Gastrocnemius medialis (tissue), 4 donors: ENCODE data around the gene BCKDK. TPM values are rescaled to one million over a fixed set of nuclear protein-coding genes. Genes with fewer than 3 reads are reported as not detected.
"Not testable (repeated sequence)": the region's sequence is repeated elsewhere in the genome, so short reads cannot be mapped to it uniquely, and the experiment has no call there.

Experiments used
- ATAC-seq, 2 donors: fragments of 150-250 bp; one replicate each; pipeline ENCODE4 v1.9.1; 2016
- DNase-seq, 2 donors: peaks; one replicate each; pipeline ENCODE4 v3.0.0-alpha.2; 2019
- H3K27ac ChIP-seq, 4 donors: fragments of 200-600 bp; sonication (generic); 1 replicate in 1 of 4; 2 replicates in 3 of 4; pipeline ENCODE4 v1.5.1; 2016 to 2018; ENCODE audit warnings: mild to moderate bottlenecking in 2 of 4, moderate library complexity in 1 of 4
- H3K27me3 ChIP-seq, 3 donors: fragments of 200-600 bp; sonication (generic) in 2 of 3; 1 replicate in 1 of 3; 2 replicates in 2 of 3; pipeline versions ENCODE4 v1.5.1 to v1.6.0; 2016 to 2019; ENCODE audit warnings: mild to moderate bottlenecking in 1 of 3, moderate library complexity in 1 of 3
- H3K36me3 ChIP-seq, 2 donors: fragments of 200-600 bp; sonication (generic) in 1 of 2; one replicate each; pipeline ENCODE4 v1.5.1; 2017 to 2018
- H3K4me1 ChIP-seq, 2 donors: fragments of 200-600 bp; sonication (generic) in 1 of 2; one replicate each; pipeline ENCODE4 v1.5.1; 2016 to 2017; ENCODE audit warnings: mild to moderate bottlenecking in 2 of 2
- H3K4me3 ChIP-seq, 4 donors: fragments of 200-600 bp; sonication (generic) in 3 of 4; 1 replicate in 1 of 4; 2 replicates in 3 of 4; pipeline ENCODE4 v1.5.1; 2016 to 2019; ENCODE audit warnings: mild to moderate bottlenecking in 2 of 4
- H3K9me3 ChIP-seq, 3 donors: fragments of 200-600 bp; sonication (generic) in 2 of 3; 1 replicate in 1 of 3; 2 replicates in 2 of 3; pipeline ENCODE4 v1.5.1; 2016 to 2019
- POLR2A ChIP-seq, 2 donors: fragments of 450-650 bp; IDR thresholded peaks; one replicate each; pipeline ENCODE4 v1.6.1; 2017; ENCODE audit warnings: antibody characterized with exemption in 2 of 2, mild to moderate bottlenecking in 2 of 2, moderate library complexity in 2 of 2
- in situ Hi-C, 4 donors: fragments of 200-750 bp; cut with MboI; loops; one replicate each; pipeline versions ENCODE4 v1.15.0 to v1.8.0; 2017; ENCODE audit warnings: low sequenced_read_pairs in 4 of 4
- intact Hi-C: fragments of 100-400 bp; cut with DNase I; formaldehyde crosslinking; loops from one replicate; pipeline ENCODE4 v1.15.1; 2023; ENCODE audit warnings: low total_unique reads
- total RNA-seq, 4 donors: library from RNA; depleted of rRNA; stranded (reverse); fragments of >200 nt; gene quantifications; one replicate each; pipeline versions ENCODE4 v1.1.0 to v1.2.3, GENCODE V29; 2016
- TF ChIP-seq, protein P1 (sequence below), 5 experiments: fragments of 450-650 bp in 3 of 5; fragments of 200-600 bp in 2 of 5; sonication (generic) in 2 of 5; IDR thresholded peaks in 4 of 5; conservative IDR thresholded peaks in 1 of 5; 1 replicate in 4 of 5; 2 replicates in 1 of 5; pipeline ENCODE4 v1.5.1; 2016 to 2019; ENCODE audit warnings: antibody characterized with exemption in 5 of 5, mild to moderate bottlenecking in 3 of 5, moderate library complexity in 3 of 5

BCKDK gene
- total RNA-seq, 4 donors from 2014 or later: 24.7 to 68.9 (median 50.9) TPM

DNA sequence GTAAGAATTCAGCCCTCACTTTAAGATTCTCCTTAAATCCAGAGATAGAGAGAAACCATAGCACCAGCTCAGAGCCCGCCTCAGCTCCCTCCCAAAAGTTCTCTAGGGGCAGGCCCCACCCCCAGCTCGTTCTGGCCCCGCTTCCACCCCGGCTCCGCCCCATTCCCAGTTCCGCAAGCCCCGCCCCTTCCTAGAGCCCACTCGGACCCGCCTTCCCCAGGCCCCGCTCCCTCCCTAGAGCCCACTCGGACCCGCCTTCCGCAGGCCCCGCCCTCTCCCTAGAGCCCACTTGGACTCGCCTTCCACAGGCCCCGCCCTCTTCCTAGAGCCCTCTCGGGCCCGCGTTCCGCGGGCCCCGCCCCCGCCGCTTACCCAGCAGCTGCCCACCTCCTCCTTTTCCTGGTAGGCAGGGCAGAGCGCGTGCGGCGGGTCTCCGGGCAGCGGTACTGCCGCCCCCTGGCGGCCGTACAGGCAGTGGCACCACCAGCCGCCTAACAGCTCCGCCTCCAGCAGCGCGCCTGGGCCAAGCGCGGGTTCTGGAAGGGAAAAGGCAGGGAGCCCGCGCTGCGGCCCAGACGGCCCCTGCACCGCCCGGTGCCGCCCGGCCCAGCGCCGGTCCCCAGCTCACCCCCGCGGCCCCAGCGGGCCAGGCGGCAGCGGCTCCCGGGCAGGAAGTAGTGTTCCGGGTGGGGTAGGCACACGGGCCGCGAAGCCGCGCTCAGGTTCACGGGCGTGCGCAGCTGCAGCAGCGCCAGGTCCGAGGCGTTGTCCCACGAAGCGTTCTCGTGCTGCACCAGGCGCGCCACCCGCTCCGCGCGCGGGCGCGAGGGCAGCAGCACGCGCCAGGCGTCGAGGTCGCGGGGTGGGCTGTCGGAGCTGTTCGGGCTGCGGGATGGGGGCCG, 34.2 kb downstream of the BCKDK start:
- Histone ChIP-seq H3K4me1 (peaks cover 19 to 22% of the 10 kb centered on the region in 2 donors), H3K4me3 (peak overlapping the region; percentile 42 to 75 (median 58)), H3K36me3 (no peaks in the 10 kb centered on the region), H3K9me3 (no peaks in the 10 kb centered on the region), H3K27ac (peak overlapping the region; percentile 79 to 88 (median 82)), H3K27me3 (no peaks in the 10 kb centered on the region)
- peak; percentile 97 to 99 for DNase-seq
- in situ Hi-C loops (no loop called here), intact Hi-C loops (loop anchor here (1.0 to 2.0 kb wide), 8 partner anchors 24 to 316 kb away; partner anchors contain the start of genes ARMC5, STX4, VKORC1 and ZNF646)
- ATAC-seq: peak; percentile 78 to 83
- TF ChIP-seq, protein P1, sequence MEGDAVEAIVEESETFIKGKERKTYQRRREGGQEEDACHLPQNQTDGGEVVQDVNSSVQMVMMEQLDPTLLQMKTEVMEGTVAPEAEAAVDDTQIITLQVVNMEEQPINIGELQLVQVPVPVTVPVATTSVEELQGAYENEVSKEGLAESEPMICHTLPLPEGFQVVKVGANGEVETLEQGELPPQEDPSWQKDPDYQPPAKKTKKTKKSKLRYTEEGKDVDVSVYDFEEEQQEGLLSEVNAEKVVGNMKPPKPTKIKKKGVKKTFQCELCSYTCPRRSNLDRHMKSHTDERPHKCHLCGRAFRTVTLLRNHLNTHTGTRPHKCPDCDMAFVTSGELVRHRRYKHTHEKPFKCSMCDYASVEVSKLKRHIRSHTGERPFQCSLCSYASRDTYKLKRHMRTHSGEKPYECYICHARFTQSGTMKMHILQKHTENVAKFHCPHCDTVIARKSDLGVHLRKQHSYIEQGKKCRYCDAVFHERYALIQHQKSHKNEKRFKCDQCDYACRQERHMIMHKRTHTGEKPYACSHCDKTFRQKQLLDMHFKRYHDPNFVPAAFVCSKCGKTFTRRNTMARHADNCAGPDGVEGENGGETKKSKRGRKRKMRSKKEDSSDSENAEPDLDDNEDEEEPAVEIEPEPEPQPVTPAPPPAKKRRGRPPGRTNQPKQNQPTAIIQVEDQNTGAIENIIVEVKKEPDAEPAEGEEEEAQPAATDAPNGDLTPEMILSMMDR (IDR thresholded peaks at IDR 0.05 in 4 of 5, conservative IDR thresholded peaks at IDR 0.05 in 1 of 5): peak; percentile 98 to 100 (median 99)
- peak; percentile 28 to 46 for TF ChIP-seq POLR2A (IDR thresholded peaks at IDR 0.05)

DNA sequence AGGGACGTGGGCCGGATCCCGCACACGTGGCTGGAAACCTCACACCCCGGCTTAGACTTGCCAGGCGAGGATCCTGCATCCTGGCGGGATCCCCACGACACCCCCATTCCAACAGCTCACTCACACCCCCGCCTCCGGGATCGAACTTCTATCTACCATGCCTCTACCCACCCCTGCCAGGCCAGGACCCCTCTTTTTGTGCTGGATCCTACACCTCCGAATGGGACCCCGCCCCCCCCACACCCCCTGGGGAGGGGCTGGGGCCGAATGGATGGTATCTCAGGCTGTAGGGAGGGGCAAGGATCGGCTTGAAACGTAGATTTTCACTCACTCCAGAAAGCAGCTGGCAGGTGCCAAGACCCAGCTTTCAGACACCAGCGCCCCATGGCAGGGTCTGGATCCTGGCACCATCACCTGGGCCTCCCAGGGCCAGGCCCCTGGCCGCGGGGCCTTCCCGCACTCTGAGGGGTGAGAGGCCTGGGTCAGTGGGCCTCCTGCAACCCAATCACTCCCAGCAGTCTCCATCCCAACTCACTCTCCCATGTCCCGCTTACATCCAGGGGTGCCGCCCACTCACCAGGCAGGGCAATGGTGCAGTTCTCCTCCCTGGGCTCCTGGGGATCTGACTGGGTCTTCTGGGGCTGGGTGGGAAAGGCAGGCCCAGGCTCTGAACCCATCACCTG, 35.0 kb downstream of the BCKDK start:
- peak overlapping the region; percentile 42 to 75 (median 58) for H3K4me3 ChIP-seq
- intact Hi-C loops: loop anchor here (2.0 kb wide), 2 partner anchors 38 to 316 kb away; partner anchors contain the start of gene ARMC5
- peaks cover 18 to 19% of the 10 kb centered on the region in 2 donors for H3K4me1 ChIP-seq
- no peak for ATAC-seq
- H3K9me3 ChIP-seq: no peaks in the 10 kb centered on the region
- peak in 1 of 2 donors; percentile 32 for DNase-seq
- H3K27ac ChIP-seq: peak overlapping the region; percentile 63 to 88 (median 82)
- in situ Hi-C loops: no loop called here
- no peaks in the 10 kb centered on the region for H3K27me3 ChIP-seq
- TF ChIP-seq POLR2A (IDR thresholded peaks at IDR 0.05): no peak
- TF ChIP-seq, protein P1 (IDR thresholded peaks at IDR 0.05 in 4 of 5, conservative IDR thresholded peaks at IDR 0.05 in 1 of 5): no peak
- H3K36me3 ChIP-seq: no peaks in the 10 kb centered on the region

DNA sequence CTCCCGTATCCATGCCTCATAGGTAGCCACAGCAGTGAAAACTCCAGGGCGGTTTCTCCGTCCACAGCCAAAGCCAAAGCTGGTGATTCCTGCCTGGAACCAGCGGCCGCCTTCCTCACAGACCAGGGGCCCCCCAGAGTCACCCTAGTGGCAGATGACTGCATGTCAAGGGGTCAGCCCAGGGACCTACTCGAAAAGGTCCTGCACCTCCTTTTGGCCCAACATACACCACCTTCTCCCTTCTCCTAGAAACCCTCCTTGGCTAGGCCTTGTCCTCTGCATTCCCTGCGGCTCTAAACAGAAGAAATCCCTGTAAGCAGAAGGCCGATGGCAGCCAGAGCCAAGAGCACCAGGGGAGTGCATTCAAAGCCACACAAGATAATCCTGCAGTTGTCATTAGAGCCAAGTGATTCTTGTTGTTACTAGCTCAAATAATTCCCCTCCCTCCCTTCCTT, 35.5 kb downstream of the BCKDK start:
- Histone ChIP-seq H3K4me1 (peaks cover 12 to 13% of the 10 kb centered on the region in 2 donors), H3K27me3 (no peaks in the 10 kb centered on the region), H3K27ac (no peak overlapping the region), H3K4me3 (no peak overlapping the region), H3K36me3 (no peaks in the 10 kb centered on the region), H3K9me3 (no peaks in the 10 kb centered on the region)
- intact Hi-C loops (loop anchor here (2.0 kb wide), 2 partner anchors 39 to 315 kb away; partner anchors contain the start of gene ARMC5), in situ Hi-C loops (no loop called here)
- no peak for TF ChIP-seq POLR2A (IDR thresholded peaks at IDR 0.05)
- TF ChIP-seq, protein P1 (IDR thresholded peaks at IDR 0.05 in 4 of 5, conservative IDR thresholded peaks at IDR 0.05 in 1 of 5): no peak
- ATAC-seq: no peak
- no peak for DNase-seq

DNA sequence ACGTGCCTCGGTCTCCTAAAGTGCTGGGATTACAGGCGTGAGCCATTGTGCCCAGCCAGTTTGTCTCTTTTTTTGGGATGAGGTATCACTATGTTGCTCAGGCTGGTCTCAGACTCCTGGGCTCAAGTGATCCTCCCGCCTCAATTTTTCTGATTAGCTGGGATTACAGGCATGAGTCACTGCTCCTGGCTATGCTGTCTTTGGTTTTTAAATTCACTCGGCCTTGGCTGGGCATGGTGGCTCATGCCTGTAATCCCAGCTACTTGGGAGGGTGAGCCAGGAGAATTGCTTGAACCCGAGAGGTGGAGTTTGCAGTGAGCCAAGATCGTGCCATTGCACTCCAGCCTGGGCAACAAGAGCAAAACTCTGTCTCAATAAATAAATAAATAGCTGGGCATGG, 36.2 kb downstream of the BCKDK start:
- H3K27me3 ChIP-seq, H3K36me3 ChIP-seq, H3K4me3 ChIP-seq, ATAC-seq, H3K4me1 ChIP-seq, DNase-seq, H3K27ac ChIP-seq, intact Hi-C loops, in situ Hi-C loops, H3K9me3 ChIP-seq: not testable (repeated sequence)
